ENCODE measurements around the gene SFXN3.
A peak's percentile ranks its signal among the peaks of the same experiment; 100 is the strongest.

SFXN3 gene

DNA sequence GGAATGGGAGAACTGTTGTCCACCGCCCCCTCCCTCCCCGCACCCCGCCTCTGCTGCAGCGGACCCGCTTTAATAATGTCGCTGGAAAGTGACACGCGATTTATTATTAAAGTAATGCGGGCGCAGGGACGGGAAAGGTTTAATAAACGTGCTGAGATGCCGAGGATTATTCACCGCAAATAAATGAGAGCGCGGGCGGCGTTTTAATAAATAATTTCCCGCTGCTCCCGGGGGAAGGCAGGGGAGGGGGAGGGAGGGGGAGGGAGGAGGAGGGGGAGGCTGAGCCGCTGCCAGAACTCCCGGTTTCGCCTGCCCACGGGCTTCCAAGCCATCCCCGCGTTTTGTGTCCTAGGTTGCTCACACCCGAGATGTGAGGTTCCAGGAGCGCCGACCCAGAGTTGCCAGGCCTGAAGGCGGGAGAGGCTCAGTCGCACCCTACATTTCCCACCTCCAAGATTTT, 35.9 kb downstream of the SFXN3 start:
- no peak for TF ChIP-seq GATA1 (IDR thresholded peaks at IDR 0.05; ENCODE audit: low read depth, low read length)
- TF ChIP-seq POLR2A (IDR thresholded peaks at IDR 0.05; ENCODE audit: low read length), result no peak
- DNase-seq, result no peak

DNA sequence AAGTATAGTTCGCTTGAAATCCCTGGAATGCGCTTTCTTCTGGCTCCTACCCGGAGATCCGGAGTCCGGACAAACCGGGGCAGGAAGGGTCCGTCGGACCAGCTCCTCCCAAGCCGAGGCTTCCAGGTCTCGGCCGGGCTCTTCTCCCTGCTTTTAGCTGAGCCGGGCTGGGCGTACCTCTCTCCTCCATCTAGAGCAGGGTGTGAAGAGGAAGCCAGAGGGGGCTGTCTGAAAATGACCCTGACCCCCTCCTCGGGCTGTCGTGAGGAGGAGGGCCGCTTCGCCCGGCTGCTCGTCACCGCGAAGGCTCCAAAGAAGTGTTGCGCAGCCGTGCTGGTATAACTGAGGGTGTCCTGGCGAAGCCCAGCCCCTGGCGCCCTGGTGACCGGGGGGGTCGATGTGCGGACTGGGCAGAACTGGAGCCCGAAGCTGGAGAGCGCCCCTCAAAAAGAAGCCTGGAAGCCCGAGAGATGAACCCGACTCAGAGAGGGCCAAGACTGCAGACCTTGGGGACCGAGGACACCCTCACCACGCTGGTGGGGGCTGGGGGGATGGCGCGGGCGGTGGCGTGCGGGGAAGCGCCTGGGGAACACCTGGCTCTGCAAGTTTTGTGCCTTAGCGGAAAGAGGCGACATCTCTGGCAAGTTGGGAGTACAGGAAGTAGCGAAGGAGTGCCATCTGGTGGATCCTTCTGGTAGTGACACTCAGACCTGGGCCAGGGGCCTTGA, 36.5 kb downstream of the SFXN3 start:
- TF ChIP-seq GATA1 (IDR thresholded peaks at IDR 0.05; ENCODE audit: low read depth, low read length) (no peak), POLR2A (IDR thresholded peaks at IDR 0.05; ENCODE audit: low read length) (no peak)
- DNase-seq, result peak; percentile 84 to 90

DNA sequence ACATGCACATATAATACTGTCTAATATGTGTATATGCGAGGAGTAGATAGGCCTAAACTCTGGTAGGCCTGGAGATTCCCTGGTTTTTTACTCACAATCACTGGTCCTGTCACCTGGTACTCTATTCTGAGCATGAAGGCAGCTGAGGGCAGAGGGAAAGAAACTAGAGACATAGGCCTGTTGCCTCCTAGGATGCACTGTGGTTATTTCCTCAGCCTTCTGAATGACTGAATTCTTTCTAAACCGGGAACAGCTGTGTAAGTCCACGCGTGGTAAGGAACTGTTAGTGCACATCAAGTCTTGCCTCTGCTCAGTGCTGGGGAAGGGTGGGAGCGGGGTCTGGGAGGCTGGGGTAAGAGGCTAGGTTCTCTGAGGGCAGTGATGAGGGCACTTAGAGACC, 38.4 kb downstream of the SFXN3 start:
- TF ChIP-seq GATA1 (IDR thresholded peaks at IDR 0.05; ENCODE audit: low read depth, low read length) (no peak), POLR2A (IDR thresholded peaks at IDR 0.05; ENCODE audit: low read length) (no peak)
- DNase-seq, result no peak

DNA sequence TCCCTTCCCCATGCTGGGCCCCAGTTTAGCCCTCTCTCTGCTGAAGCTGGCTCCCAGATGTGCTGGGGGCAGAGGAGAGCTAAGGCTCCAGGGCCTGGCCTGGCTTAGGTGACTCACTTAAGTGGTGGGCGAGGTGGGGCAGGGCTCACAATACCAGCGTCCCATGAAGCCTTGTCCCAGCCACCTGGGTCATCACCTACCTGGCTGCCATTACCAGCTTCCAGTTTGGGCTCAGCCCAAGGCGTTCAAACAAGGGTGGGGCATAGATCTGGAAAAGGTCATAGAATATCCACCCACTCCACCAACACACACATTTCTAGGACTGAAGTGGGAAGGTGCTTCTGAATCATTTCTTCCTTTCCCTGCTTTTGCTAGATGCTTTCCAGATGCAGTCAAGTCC, 39.1 kb downstream of the SFXN3 start:
- no peak for DNase-seq
- no peak for TF ChIP-seq POLR2A (IDR thresholded peaks at IDR 0.05; ENCODE audit: low read length)
- no peak for TF ChIP-seq GATA1 (IDR thresholded peaks at IDR 0.05; ENCODE audit: low read depth, low read length)

DNA sequence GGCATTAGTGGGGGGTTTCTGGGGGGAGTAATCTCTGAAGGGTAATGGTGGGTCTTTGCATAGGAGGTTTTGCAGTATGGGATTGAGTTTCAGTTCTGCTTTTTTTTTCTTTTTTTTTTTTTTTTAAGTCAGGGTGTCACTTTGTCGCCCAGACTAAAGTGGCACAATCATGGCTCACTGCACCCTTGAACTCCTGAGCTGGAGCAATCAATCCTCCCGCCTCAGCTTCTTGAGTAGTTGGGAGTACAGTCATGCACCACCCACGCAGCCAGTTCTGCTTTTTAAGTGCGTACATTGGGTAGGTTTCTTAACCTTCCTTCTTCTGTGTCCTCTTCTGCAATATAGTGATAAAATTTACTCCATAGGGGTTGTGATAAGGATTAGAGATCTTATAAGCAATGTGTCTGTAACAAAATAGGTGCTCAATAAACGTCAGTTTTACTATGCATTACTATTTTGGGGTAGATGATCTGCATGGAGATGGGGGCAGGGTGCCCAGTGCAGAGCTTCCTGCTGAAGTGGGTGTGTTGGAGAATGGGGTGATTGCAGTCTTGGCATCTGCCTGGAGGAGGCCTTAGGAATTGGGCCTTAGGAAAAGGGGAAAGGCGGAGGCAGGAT, 40.3 kb downstream of the SFXN3 start:
- TF ChIP-seq POLR2A (IDR thresholded peaks at IDR 0.05; ENCODE audit: low read length) (no peak), GATA1 (IDR thresholded peaks at IDR 0.05; ENCODE audit: low read depth, low read length) (no peak)

DNA sequence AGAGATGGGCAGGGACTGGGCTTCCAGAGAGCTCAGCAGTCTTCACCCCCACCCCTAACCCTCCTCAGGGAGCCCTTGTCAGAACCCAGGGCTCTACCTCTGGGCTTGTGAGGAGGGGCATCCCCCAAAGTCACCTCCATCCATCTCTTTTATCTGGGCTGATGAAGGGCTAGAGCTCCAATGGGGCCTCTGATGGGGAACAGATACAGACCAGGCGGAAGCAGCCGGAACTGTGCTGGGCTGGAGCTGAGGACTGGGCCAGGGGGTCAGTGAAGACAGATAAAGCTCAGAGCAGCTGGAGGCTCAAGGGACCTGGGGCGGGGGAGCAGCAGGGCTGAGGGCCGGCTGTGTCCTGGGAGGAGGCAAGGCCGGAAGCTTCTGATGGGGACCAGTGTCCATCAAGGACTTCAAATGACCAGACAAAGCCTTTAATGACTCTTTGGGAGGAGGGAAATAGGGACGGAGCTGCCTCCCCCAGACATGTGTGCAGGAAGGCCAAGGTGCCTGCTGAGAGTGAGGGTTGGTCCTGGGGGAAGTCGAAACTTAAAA, 40.9 kb downstream of the SFXN3 start:
- DNase-seq, result no peak
- TF ChIP-seq GATA1 (IDR thresholded peaks at IDR 0.05; ENCODE audit: low read depth, low read length), result no peak
- TF ChIP-seq POLR2A (IDR thresholded peaks at IDR 0.05; ENCODE audit: low read length), result no peak

More for the DNA sequence above, 40.3 kb downstream of the SFXN3 start:
- DNase-seq, result peak in 1 of 2 experiments; percentile 21

DNA sequence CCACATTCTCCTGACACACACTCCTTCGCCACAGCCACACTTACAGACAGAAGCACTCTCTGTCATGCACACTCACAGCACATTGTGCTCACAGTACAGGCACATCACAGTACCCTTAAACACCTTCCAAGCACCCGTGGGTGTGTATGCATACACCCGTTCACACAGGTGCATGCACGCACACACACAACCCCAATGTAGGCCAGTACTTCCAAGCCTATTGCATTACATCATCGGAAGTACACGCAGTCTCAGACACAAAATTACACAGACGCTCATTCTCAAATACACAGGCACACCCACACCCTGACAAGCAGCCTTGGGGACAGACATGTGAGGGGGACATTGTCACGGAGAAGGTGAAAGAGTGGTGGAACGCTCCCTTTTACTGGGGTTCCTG, 41.9 kb downstream of the SFXN3 start:
- no peak for TF ChIP-seq GATA1 (IDR thresholded peaks at IDR 0.05; ENCODE audit: low read depth, low read length)
- no peak for TF ChIP-seq POLR2A (IDR thresholded peaks at IDR 0.05; ENCODE audit: low read length)
- no peak for DNase-seq

DNA sequence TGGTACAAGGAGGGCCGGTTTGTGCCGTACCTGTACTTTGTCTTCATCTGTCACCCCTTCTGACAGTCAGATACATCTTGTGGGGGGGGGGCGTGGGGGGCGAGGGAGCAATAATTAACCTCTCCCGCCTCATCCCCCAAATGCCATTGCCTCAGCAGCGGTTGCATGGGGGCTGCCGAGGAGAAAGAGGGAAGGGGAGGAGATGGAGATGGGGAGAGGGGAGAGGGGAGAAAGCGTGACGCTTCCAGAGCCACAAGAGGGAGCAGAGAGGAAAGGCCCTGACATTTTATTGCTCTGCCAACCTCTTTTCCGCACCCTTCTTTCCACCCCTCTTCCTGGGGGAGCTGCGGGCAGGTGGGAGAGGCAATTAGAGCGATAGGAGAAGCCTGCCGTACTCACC, 42.6 kb downstream of the SFXN3 start:
- TF ChIP-seq GATA1 (IDR thresholded peaks at IDR 0.05; ENCODE audit: low read depth, low read length) (no peak), POLR2A (IDR thresholded peaks at IDR 0.05; ENCODE audit: low read length) (no peak)
- no peak for DNase-seq

DNA sequence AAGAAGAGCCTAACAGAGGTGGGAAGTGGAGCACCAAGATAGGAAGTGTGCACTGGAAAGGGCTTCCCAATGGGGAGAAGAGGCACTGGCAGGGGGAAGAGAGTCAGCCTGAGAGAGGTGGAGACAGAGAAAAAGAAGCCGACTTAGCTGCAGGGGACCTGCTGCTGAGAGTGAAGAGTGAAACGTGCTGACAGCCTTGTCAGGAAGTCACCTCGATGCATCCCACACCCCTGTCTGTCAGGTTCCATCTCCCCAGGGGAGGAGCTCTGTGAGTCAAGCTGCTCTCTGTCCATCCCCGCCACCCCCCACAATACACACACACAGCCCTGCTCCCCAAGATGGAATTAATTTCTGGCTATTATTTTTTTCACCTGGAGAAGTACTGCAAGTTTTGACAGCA, 44.7 kb downstream of the SFXN3 start:
- DNase-seq, result no peak
- no peak for TF ChIP-seq GATA1 (IDR thresholded peaks at IDR 0.05; ENCODE audit: low read depth, low read length)
- TF ChIP-seq POLR2A (IDR thresholded peaks at IDR 0.05; ENCODE audit: low read length), result no peak

DNA sequence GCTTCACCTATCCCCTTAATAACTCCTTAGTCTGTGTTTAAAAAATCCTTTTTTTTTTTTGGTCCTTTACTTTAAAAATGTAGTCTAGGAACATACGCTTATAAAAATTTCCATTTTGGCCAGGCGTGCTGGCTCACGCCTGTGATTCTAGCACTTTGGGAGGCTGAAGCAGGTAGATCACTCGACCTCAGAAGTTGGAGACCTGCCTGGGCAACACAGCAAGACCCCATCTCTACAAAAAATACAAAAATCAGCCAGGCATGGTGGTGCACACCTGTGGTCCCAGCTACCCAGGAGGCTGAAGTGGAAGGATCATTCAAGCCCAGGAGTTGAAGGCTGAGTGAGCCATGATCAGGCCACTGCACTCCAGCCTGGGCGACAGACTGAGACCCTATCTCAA, 45.6 kb downstream of the SFXN3 start:
- TF ChIP-seq GATA1 (IDR thresholded peaks at IDR 0.05; ENCODE audit: low read depth, low read length), result no peak
- TF ChIP-seq POLR2A (IDR thresholded peaks at IDR 0.05; ENCODE audit: low read length), result no peak
- no peak for DNase-seq

DNA sequence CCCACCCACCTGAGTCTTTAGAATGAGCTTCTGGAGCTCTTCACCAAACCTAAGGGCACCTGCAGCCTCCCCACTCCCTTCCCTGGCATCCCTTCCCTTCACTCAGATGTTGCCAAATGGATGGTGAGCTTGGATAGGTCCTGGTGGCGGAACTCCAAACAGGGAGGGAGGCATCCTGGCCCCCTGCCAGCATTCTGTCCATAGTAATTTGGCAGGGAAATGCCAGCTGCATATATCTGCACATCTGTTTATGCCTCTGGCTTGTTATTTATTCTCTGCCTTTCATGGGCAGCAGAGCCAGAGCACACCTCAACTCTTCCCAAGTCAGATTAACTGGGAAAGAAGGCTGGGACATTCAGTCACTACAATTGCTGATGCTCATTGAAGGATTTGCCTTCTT, 48.8 kb downstream of the SFXN3 start:
- TF ChIP-seq POLR2A (IDR thresholded peaks at IDR 0.05; ENCODE audit: low read length) (no peak), GATA1 (IDR thresholded peaks at IDR 0.05; ENCODE audit: low read depth, low read length) (no peak)
- no peak for DNase-seq

DNA sequence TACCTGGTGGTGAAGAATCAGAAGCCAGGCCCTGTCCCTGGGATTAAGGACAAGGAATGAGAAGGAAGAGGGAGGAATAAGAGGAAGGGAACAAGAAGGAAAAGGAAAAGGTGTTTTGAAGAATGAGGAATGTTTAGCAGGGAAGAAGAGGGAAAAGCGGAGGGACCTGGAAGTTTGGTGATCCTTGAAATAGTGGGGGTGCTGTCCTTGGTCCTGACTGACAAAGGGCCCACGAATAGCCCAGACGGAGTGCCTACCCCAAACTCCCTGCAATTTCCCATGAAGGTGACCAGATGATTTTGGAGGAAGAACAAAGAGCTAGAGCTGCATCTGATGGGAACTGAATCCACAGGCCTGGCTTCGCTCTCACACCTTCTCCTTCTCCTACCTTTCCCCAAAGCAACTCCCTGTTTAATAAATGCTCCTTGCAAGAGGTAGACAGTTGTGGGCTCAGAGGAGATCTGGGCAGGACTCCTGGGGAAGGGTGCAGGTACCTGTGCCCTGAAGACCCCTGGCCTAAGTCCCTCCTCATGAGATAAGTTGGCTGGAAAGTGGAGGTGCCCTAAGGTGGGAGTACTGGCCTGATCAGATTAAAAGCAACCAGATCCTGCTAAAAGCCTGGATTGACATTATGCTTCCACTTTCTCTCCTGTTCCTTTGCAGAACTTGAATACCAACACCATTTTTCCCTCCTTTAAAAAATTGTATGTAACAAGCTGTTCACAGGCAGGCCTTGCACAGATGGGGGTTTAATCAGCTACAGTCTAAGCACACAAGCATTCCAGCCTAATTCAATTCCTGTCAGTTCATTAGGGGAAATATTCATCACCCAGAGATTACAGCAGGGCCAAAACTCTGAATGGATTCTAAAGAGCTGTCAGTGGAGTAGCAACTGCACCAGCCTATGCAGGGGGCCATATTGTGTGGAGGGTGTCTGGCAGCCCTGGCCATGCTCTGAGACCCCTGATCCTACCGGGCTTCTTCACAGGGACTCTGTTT, 50.2 kb downstream of the SFXN3 start:
- TF ChIP-seq POLR2A (IDR thresholded peaks at IDR 0.05; ENCODE audit: low read length), result no peak
- no peak for TF ChIP-seq GATA1 (IDR thresholded peaks at IDR 0.05; ENCODE audit: low read depth, low read length)
- peak; percentile 10 to 32 for DNase-seq

DNA sequence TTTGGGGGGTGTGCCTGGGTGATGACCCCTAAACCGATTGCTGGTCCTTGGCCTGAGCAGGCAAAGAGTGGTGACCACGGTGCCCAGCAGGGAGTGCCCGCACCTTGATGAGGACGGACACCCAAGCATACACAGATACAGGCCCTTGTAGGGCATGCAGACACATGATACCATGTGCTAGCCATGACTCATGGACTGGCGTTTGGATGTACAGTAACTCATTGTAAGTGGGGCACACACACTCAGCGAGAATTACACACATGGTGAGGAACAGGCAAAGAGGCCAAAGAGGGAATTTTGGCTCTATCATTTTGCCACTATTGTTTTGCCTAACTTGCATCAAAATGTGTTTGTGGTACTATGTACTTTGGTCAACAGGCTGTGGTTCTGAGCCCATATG, 54.8 kb downstream of the SFXN3 start:
- no peak for TF ChIP-seq POLR2A (IDR thresholded peaks at IDR 0.05; ENCODE audit: low read length)
- no peak for TF ChIP-seq GATA1 (IDR thresholded peaks at IDR 0.05; ENCODE audit: low read depth, low read length)
- DNase-seq, result no peak

DNA sequence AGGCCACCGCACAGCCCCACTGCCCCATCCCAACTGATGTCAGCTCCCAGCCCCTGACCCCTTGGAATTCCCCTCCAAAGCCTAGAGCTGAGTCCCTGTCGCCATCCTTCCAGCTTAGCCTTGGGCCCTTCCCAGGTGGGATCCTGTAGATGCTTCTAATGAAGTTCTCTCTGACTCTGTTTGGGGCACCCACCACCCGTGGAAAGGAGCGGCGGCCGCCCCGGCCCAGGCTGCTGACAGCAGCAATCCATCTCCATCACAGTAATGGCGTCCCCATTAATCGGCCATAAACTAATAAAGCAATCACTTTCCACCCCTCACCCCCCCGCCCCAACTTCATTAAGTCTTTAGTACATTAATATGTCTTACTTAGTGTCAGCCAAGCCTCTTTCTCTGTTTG, 56.3 kb downstream of the SFXN3 start:
- TF ChIP-seq POLR2A (IDR thresholded peaks at IDR 0.05; ENCODE audit: low read length), result no peak
- TF ChIP-seq GATA1 (IDR thresholded peaks at IDR 0.05; ENCODE audit: low read depth, low read length), result no peak
- DNase-seq, result no peak
